SK-N-SH (cell line): ENCODE data around the gene DSP. TPM values are rescaled to one million over a fixed set of nuclear protein-coding genes. Genes with fewer than 3 reads are reported as not detected.

ENCODE experiments used
- CTCF ChIA-PET: fragments of 300-600, 350-600 bp; formaldehyde crosslinking; extraction: SDS; loops from one replicate; lab custom pipeline; 2021; lab: Yijun Ruan, JAX
- POLR2A ChIA-PET: fragments of 350-600 bp; sonication (Branson Sonifier 250); formaldehyde crosslinking; extraction: SDS; loops from one replicate; lab custom pipeline; 2020; ENCODE audit warnings: antibody characterized with exemption, inconsistent platforms; lab: Yijun Ruan, JAX
- DNase-seq: peaks from one replicate; pipeline ENCODE4 v3.0.0; 2012
- H2AFZ ChIP-seq: fragments of 200-600 bp; sonication (generic); 2 replicates; pipeline ENCODE4 v1.8.1; 2016; ENCODE audit warnings: antibody characterized with exemption, mild to moderate bottlenecking, low read depth
- H3F3A ChIP-seq: fragments of 200-600 bp; sonication (generic); replicated peaks from 2 replicates; pipeline ENCODE3; 2016; ENCODE audit warnings: antibody characterized with exemption, mild to moderate bottlenecking; ENCODE audit not compliant: insufficient read depth
- H3K27ac ChIP-seq, 2 experiments: fragments of 200-500 bp in 1 of 2; fragments of 200-600 bp in 1 of 2; sonication (Bioruptor generic) in 1 of 2; sonication (generic), shearing (Covaris generic) in 1 of 2; 2 replicates each; pipeline versions ENCODE4 v1.5.1 to v1.6.1; 2014 to 2016; ENCODE audit warnings: low read depth in 2 of 2, inconsistent platforms in 1 of 2, low read length in 1 of 2, mild to moderate bottlenecking in 1 of 2, mixed read lengths in 1 of 2
- H3K27me3 ChIP-seq: fragments of 200-600 bp; sonication (generic), shearing (Covaris generic); 2 replicates; pipeline ENCODE4 v1.6.1; 2016; ENCODE audit warnings: mixed run types; ENCODE audit not compliant: insufficient read depth
- H3K36me3 ChIP-seq, 2 experiments: fragments of 200-500 bp in 1 of 2; fragments of 200-600 bp in 1 of 2; sonication (Bioruptor generic) in 1 of 2; sonication (generic) in 1 of 2; replicated peaks in 1 of 2; 2 replicates each; pipeline versions ENCODE3 to v1.5.1; 2014 to 2016; ENCODE audit warnings: low read length in 1 of 2, mild to moderate bottlenecking in 1 of 2; ENCODE audit not compliant: insufficient read depth in 2 of 2, control insufficient read depth in 1 of 2
- H3K4me1 ChIP-seq, 2 experiments: fragments of 200-500 bp in 1 of 2; fragments of 200-600 bp in 1 of 2; sonication (Bioruptor generic) in 1 of 2; sonication (generic), shearing (Covaris generic) in 1 of 2; 2 replicates each; pipeline versions ENCODE4 v1.5.1 to v1.6.1; 2014 to 2016; ENCODE audit warnings: low read depth in 1 of 2, low read length in 1 of 2, mixed run types in 1 of 2; ENCODE audit not compliant: insufficient read depth in 2 of 2, control insufficient read depth in 1 of 2
- H3K4me2 ChIP-seq: fragments of 200-600 bp; sonication (generic), shearing (Covaris generic); 2 replicates; pipeline ENCODE4 v1.6.1; 2017; ENCODE audit warnings: mixed run types
- H3K4me3 ChIP-seq, 2 experiments: fragments of 200-500 bp in 1 of 2; fragments of 200-600 bp in 1 of 2; sonication (Bioruptor generic) in 1 of 2; sonication (generic), shearing (Covaris generic) in 1 of 2; 2 replicates each; pipeline versions ENCODE4 v1.5.1 to v1.8.1; 2014 to 2016; ENCODE audit warnings: low read depth in 2 of 2, inconsistent platforms in 1 of 2, low read length in 1 of 2, mild to moderate bottlenecking in 1 of 2, mixed read lengths in 1 of 2, moderate library complexity in 1 of 2
- H3K79me2 ChIP-seq: fragments of 200-600 bp; sonication (generic); 2 replicates; pipeline ENCODE4 v1.8.1; 2017; ENCODE audit warnings: mild to moderate bottlenecking; ENCODE audit not compliant: insufficient read depth
- H3K9ac ChIP-seq: fragments of 200-600 bp; sonication (generic); 2 replicates; pipeline ENCODE4 v1.6.1; 2017; ENCODE audit warnings: mixed run types
- H3K9me2 ChIP-seq: fragments of 200-600 bp; sonication (generic); 2 replicates; pipeline ENCODE4 v1.6.1; 2017; ENCODE audit warnings: mixed run types
- H3K9me3 ChIP-seq: fragments of 200-600 bp; sonication (generic); 2 replicates; pipeline ENCODE4 v1.6.1; 2017; ENCODE audit warnings: mixed run types, mild to moderate bottlenecking, moderate library complexity
- H4K20me1 ChIP-seq: fragments of 200-600 bp; sonication (generic); 2 replicates; pipeline ENCODE4 v1.6.1; 2017; ENCODE audit warnings: mild to moderate bottlenecking, mixed run types; ENCODE audit not compliant: insufficient read depth
- FOSL2 ChIP-seq: IDR thresholded peaks from 2 replicates; pipeline ENCODE4 v1.4.0; 2012; ENCODE audit warnings: low read depth, mild to moderate bottlenecking, moderate library complexity, borderline replicate concordance
- MXI1 ChIP-seq: IDR thresholded peaks from 2 replicates; pipeline ENCODE4 v1.6.1; 2012; ENCODE audit warnings: mild to moderate bottlenecking, low read depth, low read length, improper control_type of control experiment
- RAD21 ChIP-seq: IDR thresholded peaks from 2 replicates; pipeline ENCODE4 v1.6.1; 2012; ENCODE audit warnings: mild to moderate bottlenecking, low read length
- RCOR1 ChIP-seq: fragments of 150-350 bp; IDR thresholded peaks from 2 replicates; pipeline ENCODE4 v1.6.1; 2017; ENCODE audit warnings: antibody characterized with exemption, low read length
- SIN3A ChIP-seq: IDR thresholded peaks from 2 replicates; pipeline ENCODE4 v1.6.1; 2012; ENCODE audit warnings: low read depth, mild to moderate bottlenecking, low read length, moderate library complexity, borderline replicate concordance
- TCF12 ChIP-seq: IDR thresholded peaks from 2 replicates; pipeline ENCODE4 v1.4.0; 2012
- YY1 ChIP-seq: IDR thresholded peaks from 2 replicates; pipeline ENCODE4 v1.4.0; 2012; ENCODE audit warnings: low read depth, mild to moderate bottlenecking
- WGBS: methylation state at CpG from one replicate; pipeline ENCODE4 v1.1.6; 2017; ENCODE audit warnings: low lambda C conversion rate; 5-methylcytosine and 5-hydroxymethylcytosine counted together
- polyA plus RNA-seq, 3 experiments: library from polyadenylated mRNA; depleted of rRNA; stranded (reverse); fragments of >200 nt; gene quantifications; 2 replicates each; pipeline ENCODE4 v1.2.3, GENCODE V29; 2012
- TF ChIP-seq, protein P1 (sequence below): IDR thresholded peaks from 2 replicates; pipeline ENCODE4 v1.4.0; 2012; ENCODE audit warnings: low read depth, borderline replicate concordance
- TF ChIP-seq, protein P2 (sequence below): IDR thresholded peaks from 2 replicates; pipeline ENCODE4 v1.4.0; 2012; ENCODE audit warnings: low read depth
- TF ChIP-seq, protein P3 (sequence below): fragments of 200-600 bp; sonication (generic); IDR thresholded peaks from 2 replicates; pipeline ENCODE4 v1.6.1; 2017; ENCODE audit warnings: antibody characterized with exemption, mild to moderate bottlenecking, moderate library complexity

Gene DSP
- polyA plus RNA-seq, 1 of the 3 experiments (the other 2 are of a cell fraction), result 0.02 TPM

DNA sequence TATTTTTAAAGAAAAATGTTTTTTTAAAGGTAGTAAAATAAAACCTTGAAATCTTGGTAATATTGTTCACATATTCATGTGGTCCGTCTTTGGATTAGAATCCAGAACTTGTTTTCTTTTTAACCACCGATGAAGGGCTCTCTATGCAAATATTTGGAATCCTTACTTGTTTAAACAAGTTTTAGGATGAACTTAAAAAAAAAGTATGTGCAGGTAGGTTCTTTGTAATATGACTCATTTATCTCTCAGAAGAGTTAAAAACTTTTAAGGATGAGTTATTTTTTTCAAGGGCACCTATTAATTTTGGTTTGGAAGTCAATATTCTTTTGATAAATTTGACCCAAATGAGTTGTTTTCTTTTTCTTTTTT is 8.9 kb downstream of the DSP start (continued):
- TF ChIP-seq, protein P1, sequence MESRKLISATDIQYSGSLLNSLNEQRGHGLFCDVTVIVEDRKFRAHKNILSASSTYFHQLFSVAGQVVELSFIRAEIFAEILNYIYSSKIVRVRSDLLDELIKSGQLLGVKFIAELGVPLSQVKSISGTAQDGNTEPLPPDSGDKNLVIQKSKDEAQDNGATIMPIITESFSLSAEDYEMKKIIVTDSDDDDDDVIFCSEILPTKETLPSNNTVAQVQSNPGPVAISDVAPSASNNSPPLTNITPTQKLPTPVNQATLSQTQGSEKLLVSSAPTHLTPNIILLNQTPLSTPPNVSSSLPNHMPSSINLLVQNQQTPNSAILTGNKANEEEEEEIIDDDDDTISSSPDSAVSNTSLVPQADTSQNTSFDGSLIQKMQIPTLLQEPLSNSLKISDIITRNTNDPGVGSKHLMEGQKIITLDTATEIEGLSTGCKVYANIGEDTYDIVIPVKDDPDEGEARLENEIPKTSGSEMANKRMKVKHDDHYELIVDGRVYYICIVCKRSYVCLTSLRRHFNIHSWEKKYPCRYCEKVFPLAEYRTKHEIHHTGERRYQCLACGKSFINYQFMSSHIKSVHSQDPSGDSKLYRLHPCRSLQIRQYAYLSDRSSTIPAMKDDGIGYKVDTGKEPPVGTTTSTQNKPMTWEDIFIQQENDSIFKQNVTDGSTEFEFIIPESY, result no peak

DNA sequence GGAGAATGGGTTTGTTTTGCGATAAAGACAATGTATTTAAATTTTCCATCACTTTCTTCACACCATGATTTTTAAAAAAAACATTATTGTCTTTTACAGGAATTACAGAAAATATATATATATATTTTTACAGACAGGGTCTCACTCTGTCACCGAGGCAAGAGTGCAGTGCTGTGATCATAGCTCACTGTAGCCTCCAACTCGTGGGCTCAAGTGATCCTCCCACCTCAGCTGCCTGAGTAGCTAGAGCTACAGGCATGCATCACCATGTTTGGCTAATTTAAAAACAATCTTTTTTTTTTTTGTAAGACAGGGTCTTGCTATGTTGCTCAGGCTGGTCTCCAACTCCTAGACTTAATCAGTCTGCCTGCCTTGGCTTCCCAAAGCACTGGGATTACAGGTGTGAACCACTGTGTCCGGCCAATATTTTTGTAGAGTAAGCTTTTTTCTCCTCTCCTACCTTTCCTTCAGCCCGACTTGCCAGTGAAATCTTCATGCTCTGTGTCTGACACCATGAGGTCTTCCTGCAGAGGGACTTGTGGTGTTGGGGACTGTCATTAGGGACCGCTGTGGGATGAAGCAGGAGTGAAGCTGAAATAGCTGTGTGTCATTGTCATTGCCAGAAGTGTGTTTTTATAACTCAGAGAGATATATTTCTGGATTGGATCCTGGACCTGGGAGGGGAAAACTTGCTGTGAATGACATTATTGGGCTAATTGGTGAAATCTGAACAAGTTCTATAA is 13.2 kb downstream of the DSP start:
- Histone ChIP-seq H3K9ac (no peak overlapping the region), H3F3A (no peaks in the 10 kb centered on the region), H3K9me3 (no peaks in the 10 kb centered on the region), H3K36me3 (no peaks in the 10 kb centered on the region), H3K9me2 (no peaks in the 10 kb centered on the region), H3K79me2 (no peaks in the 10 kb centered on the region), H2AFZ (no peak overlapping the region), H3K4me1 (no peaks in the 10 kb centered on the region), H3K27me3 (peaks cover 73% of the 10 kb centered on the region), H3K4me2 (no peak overlapping the region), H4K20me1 (no peaks in the 10 kb centered on the region), H3K4me3 (no peak overlapping the region), H3K27ac (no peak overlapping the region)
- WGBS, result 21% methylated on average over 6 of the region's 6 CpGs
- DNase-seq, result no peak
- CTCF ChIA-PET, result no interaction called here
- TF ChIP-seq SIN3A, result no peak
- no peak for TF ChIP-seq TCF12
- no peak for TF ChIP-seq RCOR1
- TF ChIP-seq RAD21, result no peak
- TF ChIP-seq, protein P2, sequence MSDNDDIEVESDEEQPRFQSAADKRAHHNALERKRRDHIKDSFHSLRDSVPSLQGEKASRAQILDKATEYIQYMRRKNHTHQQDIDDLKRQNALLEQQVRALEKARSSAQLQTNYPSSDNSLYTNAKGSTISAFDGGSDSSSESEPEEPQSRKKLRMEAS, result no peak
- TF ChIP-seq, protein P1, result no peak
- TF ChIP-seq, protein P3, sequence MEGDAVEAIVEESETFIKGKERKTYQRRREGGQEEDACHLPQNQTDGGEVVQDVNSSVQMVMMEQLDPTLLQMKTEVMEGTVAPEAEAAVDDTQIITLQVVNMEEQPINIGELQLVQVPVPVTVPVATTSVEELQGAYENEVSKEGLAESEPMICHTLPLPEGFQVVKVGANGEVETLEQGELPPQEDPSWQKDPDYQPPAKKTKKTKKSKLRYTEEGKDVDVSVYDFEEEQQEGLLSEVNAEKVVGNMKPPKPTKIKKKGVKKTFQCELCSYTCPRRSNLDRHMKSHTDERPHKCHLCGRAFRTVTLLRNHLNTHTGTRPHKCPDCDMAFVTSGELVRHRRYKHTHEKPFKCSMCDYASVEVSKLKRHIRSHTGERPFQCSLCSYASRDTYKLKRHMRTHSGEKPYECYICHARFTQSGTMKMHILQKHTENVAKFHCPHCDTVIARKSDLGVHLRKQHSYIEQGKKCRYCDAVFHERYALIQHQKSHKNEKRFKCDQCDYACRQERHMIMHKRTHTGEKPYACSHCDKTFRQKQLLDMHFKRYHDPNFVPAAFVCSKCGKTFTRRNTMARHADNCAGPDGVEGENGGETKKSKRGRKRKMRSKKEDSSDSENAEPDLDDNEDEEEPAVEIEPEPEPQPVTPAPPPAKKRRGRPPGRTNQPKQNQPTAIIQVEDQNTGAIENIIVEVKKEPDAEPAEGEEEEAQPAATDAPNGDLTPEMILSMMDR, result no peak
- no peak for TF ChIP-seq YY1
- TF ChIP-seq FOSL2, result no peak
- no peak for TF ChIP-seq MXI1
- POLR2A ChIA-PET, result no interaction called here
